B cell (primary cell): ENCODE measurements around the gene ANO5.

Experiments used
- CTCF ChIP-seq: fragments of 200-600 bp; IDR thresholded peaks from one replicate; pipeline ENCODE4 v1.8.0; 2022; ENCODE audit warnings: antibody characterized with exemption, mild to moderate bottlenecking
- EZH2 ChIP-seq: IDR thresholded peaks from 2 replicates; pipeline ENCODE4 v1.6.1; 2012; ENCODE audit warnings: borderline replicate concordance, low read depth, mild to moderate bottlenecking, moderate library complexity, low read length; ENCODE audit not compliant: insufficient read depth, poor library complexity, severe bottlenecking

GRCh38 chr11:22199243-22199642 lies 6.4 kb downstream of the ANO5 start:
- TF ChIP-seq CTCF (no peak), EZH2 (no peak)
